GM21447 (cell line): ENCODE results near the gene TPP1.

Experiments
- ATAC-seq: cut with Tn5 transposase; IDR thresholded peaks from one replicate; pipeline ENCODE4 v1.9.1; 2021; ENCODE audit not compliant: unreplicated experiment

TPP1 gene

GRCh38 chr11:6566704-6567370, 52.4 kb downstream of the TPP1 start:
- no peak for ATAC-seq

- ATAC-seq = no peak
Measured at GRCh38 chr11:6565988-6566703, 53.1 kb downstream of the TPP1 start.

GRCh38 chr11:6565325-6565724, 53.9 kb downstream of the TPP1 start:
- no peak for ATAC-seq

GRCh38 chr11:6563667-6564066, 55.6 kb downstream of the TPP1 start:
- ATAC-seq = no peak

- no peak for ATAC-seq
Measured at GRCh38 chr11:6563121-6563619, 56.1 kb downstream of the TPP1 start.
